ENCODE measurements around the gene CECR2.

- no peak for TF ChIP-seq POLR2AphosphoS5 (IDR thresholded peaks at IDR 0.05; ENCODE audit: low read depth)
- TF ChIP-seq CTCF (IDR thresholded peaks at IDR 0.05; ENCODE audit: insufficient read depth, low read length) = no peak
- TF ChIP-seq, protein P1, sequence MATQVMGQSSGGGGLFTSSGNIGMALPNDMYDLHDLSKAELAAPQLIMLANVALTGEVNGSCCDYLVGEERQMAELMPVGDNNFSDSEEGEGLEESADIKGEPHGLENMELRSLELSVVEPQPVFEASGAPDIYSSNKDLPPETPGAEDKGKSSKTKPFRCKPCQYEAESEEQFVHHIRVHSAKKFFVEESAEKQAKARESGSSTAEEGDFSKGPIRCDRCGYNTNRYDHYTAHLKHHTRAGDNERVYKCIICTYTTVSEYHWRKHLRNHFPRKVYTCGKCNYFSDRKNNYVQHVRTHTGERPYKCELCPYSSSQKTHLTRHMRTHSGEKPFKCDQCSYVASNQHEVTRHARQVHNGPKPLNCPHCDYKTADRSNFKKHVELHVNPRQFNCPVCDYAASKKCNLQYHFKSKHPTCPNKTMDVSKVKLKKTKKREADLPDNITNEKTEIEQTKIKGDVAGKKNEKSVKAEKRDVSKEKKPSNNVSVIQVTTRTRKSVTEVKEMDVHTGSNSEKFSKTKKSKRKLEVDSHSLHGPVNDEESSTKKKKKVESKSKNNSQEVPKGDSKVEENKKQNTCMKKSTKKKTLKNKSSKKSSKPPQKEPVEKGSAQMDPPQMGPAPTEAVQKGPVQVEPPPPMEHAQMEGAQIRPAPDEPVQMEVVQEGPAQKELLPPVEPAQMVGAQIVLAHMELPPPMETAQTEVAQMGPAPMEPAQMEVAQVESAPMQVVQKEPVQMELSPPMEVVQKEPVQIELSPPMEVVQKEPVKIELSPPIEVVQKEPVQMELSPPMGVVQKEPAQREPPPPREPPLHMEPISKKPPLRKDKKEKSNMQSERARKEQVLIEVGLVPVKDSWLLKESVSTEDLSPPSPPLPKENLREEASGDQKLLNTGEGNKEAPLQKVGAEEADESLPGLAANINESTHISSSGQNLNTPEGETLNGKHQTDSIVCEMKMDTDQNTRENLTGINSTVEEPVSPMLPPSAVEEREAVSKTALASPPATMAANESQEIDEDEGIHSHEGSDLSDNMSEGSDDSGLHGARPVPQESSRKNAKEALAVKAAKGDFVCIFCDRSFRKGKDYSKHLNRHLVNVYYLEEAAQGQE (IDR thresholded peaks at IDR 0.05; ENCODE audit: insufficient replicate concordance, low read depth) = no peak
Observed at GRCh38 chr22:17319546-17319945, 49.7 kb upstream of the CECR2 start.
